HG02870 (cell line): ENCODE results near the gene EDC3.

Experiments used
- ATAC-seq: cut with Tn5 transposase; IDR thresholded peaks from one replicate; pipeline ENCODE4 v1.9.1; 2021; ENCODE audit warnings: mild to moderate bottlenecking, moderate library complexity; ENCODE audit not compliant: unreplicated experiment

EDC3 gene

GRCh38 chr15:74585191-74585590 is 110.6 kb downstream of the EDC3 start:
- ATAC-seq, result no peak

DNA sequence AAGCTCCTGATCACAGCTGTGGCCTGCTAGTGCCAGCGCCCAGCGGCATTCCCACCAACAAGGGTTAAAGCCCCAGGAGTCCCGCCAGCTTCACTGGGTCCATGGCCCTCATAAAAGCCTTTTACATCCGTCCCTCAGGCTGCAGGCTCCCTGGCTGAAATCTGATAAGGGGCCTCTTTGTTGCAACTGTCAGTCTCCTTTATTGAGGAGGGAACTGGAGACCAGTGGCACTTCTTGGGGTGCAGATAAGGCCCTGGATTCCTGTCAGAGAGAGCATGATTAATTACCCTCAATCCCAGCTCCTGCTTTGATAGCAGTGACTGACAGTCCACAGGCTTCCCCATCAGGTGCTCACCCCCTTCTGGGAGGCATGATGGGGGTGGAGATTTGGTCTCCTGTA is 111.0 kb downstream of the EDC3 start:
- no peak for ATAC-seq

DNA sequence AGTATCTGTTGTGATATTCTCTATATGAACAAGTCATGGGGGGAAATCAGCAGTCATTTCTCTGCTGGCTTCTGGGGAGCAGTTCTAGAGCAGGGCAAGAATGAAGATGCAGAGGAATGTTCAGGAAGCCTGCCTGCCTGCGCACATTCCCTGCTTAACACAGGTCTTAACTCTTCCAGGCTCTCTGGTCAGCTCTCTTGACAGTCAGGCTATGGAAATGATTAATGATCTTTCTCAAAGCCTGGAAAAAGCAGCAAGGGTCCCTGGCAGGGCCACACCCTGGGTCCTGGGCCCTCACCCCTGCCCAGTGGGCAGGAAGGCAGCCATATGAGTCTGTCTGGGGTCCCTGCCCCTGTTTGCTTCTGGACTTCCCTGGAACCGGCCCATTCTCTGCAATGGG is 111.6 kb downstream of the EDC3 start:
- no peak for ATAC-seq
